Measurements from ENCODE around the gene PCDHA10.

DNA sequence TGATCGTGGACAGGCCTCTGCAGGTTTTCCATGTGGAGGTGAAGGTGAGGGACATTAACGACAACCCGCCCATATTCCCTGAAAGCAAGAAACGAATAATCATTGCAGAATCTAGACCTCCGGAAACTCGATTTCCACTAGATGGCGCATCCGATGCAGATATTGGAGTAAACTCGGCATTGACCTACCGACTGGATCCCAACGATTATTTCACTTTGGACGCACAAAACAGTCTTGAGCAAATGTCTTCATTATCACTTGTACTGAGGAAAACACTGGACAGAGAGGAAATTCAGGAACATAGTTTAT, 26.8 kb downstream of the PCDHA10 start:
- TF ChIP-seq POLR2A (IDR thresholded peaks at IDR 0.05) = no peak
- TF ChIP-seq, protein P1, sequence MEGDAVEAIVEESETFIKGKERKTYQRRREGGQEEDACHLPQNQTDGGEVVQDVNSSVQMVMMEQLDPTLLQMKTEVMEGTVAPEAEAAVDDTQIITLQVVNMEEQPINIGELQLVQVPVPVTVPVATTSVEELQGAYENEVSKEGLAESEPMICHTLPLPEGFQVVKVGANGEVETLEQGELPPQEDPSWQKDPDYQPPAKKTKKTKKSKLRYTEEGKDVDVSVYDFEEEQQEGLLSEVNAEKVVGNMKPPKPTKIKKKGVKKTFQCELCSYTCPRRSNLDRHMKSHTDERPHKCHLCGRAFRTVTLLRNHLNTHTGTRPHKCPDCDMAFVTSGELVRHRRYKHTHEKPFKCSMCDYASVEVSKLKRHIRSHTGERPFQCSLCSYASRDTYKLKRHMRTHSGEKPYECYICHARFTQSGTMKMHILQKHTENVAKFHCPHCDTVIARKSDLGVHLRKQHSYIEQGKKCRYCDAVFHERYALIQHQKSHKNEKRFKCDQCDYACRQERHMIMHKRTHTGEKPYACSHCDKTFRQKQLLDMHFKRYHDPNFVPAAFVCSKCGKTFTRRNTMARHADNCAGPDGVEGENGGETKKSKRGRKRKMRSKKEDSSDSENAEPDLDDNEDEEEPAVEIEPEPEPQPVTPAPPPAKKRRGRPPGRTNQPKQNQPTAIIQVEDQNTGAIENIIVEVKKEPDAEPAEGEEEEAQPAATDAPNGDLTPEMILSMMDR (IDR thresholded peaks at IDR 0.05) = no peak
